IPS-20b (cell line): ENCODE measurements around the gene FAM217B.
"Not testable (repeated sequence)": the region's sequence is repeated elsewhere in the genome, so short reads cannot be mapped to it uniquely, and the experiment has no call there.

Experiments
- H3K27ac ChIP-seq: one replicate; pipeline ENCODE4 v1.5.1; 2013; ENCODE audit warnings: low read length
- H3K27me3 ChIP-seq: 2 replicates; pipeline ENCODE4 v1.6.1; 2013; ENCODE audit warnings: mild to moderate bottlenecking, low read length, inconsistent platforms; ENCODE audit not compliant: insufficient read depth
- H3K36me3 ChIP-seq: 2 replicates; pipeline ENCODE4 v1.6.1; 2013; ENCODE audit warnings: low read depth, mild to moderate bottlenecking, inconsistent platforms, low read length, moderate library complexity; ENCODE audit not compliant: insufficient read depth
- H3K4me1 ChIP-seq: 2 replicates; pipeline ENCODE4 v1.6.1; 2013; ENCODE audit warnings: mild to moderate bottlenecking, control low read depth, inconsistent platforms, low read length, moderate library complexity; ENCODE audit not compliant: insufficient read depth
- H3K4me3 ChIP-seq: 2 replicates; pipeline ENCODE4 v1.5.1; 2013; ENCODE audit warnings: mild to moderate bottlenecking, low read length, inconsistent platforms
- H3K9ac ChIP-seq: 2 replicates; pipeline ENCODE4 v1.6.1; 2013; ENCODE audit warnings: low read depth, mild to moderate bottlenecking, inconsistent platforms, low read length, moderate library complexity
- H3K9me3 ChIP-seq: 2 replicates; pipeline ENCODE4 v1.6.1; 2013; ENCODE audit warnings: mild to moderate bottlenecking, low read depth, low read length, inconsistent platforms; ENCODE audit not compliant: insufficient read depth

The FAM217B gene

DNA sequence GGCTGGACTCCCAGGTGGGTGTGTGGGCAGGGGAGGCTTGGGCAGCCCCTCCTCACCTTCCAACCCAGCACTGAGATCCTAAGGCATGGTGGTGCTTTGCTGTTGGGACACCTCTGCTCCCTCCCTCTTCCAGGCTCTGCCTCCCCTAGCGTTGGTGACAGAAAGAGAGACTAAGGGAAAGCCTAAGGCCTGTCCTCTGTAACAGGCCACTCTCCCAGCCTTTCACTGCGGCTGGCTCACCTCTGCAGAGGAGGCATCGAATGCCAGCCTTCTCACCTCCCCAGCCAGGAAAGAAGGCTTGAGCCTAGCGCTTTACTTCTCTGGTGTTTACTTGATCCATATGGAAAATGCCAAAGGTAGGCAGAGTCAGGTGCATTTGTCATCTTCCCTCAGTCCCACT, 14.5 kb downstream of the FAM217B start:
- no peaks in the 10 kb centered on the region for H3K4me1 ChIP-seq
- H3K9ac ChIP-seq = no peak overlapping the region
- no peak overlapping the region for H3K27ac ChIP-seq
- no peaks in the 10 kb centered on the region for H3K27me3 ChIP-seq
- no peak overlapping the region for H3K4me3 ChIP-seq
- no peaks in the 10 kb centered on the region for H3K36me3 ChIP-seq
- H3K9me3 ChIP-seq = no peaks in the 10 kb centered on the region

DNA sequence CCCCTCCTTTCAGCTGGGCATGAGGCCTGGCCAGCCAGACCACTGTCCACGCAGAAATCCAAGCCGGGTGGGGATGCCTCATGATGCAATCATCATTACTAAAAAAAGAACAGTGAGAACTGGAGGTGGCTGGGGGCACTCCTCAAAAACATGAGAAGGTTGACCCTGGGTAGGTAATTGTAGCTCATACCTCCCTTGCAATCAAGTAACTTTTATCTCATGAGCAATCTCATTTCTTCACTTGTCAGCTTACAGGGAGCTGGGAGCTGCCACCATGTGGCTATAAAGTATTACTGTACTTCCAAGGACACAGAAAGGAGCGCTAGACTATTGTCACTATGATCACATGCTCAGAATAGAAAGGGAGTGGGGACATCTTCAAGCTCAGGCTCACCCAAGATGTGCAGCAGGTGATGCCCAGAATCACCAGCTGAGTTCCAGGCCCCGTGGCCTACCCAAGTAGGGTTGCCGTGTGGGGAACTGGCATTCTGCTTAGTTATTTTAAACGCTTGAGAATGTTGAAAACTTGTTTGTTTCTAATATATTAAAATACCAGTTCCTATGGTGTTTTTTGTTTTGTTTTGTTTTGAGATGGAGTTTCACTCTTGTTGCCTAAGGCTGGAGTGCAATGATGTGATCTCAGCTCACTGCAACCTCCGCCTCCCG, 15.1 kb downstream of the FAM217B start:
- Histone ChIP-seq H3K27me3 (no peaks in the 10 kb centered on the region), H3K27ac (no peak overlapping the region), H3K4me3 (no peak overlapping the region)

DNA sequence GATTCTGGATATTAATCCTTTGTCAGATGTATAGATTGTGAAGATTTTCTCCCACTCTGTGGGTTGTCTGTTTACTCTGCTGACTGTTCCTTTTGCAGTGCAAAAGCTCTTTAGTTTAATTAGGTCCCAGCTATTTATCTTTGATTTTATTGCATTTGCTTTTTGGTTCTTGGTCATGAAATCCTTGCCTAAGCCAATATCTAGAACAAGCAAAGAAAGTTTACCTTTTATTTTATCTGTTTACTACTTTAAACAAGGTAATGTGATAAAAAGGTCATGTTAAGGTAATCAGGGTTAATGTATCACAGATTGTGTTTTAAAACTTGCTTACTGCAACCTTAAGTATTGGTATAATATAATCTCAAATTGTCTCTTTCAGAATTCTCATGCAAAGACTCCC, 17.4 kb downstream of the FAM217B start:
- H3K27ac ChIP-seq, H3K9ac ChIP-seq, H3K4me1 ChIP-seq, H3K9me3 ChIP-seq, H3K36me3 ChIP-seq, H3K4me3 ChIP-seq, H3K27me3 ChIP-seq: not testable (repeated sequence)

More for the DNA sequence above, 15.1 kb downstream of the FAM217B start:
- H3K36me3 ChIP-seq = no peaks in the 10 kb centered on the region
- no peaks in the 10 kb centered on the region for H3K4me1 ChIP-seq
- H3K9me3 ChIP-seq = no peaks in the 10 kb centered on the region
- H3K9ac ChIP-seq = no peak overlapping the region

DNA sequence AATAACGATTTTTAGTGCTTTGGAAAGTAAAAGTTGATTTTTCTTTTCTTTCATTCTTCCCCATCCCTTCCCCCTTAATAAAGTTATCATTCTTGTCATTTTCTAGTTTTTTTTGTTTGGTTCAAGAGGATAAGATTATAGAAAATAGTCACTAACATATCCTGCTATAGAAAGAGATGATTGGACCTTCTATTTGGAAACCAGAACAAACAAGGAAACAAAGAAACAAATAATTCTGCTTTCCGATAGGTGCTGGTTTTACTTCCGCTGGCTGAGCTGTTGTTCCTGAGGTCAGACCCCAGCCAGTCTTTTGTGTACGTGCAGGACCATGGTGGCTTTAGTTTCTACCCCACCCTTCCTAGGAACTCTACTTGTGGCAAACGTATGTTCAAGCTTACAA, 17.9 kb downstream of the FAM217B start, which contains the start of gene CDH26:
Gene CDH26 (plus strand): TSS at position 301 of the 400 bp plus-strand sequence. CDS start 304 bp downstream, outside the sequence.
- Histone ChIP-seq H3K27me3 (no peaks in the 10 kb centered on the region), H3K4me3 (no peak within 1 kb of the TSS), H3K27ac (no peak within 1 kb of the TSS), H3K9ac (no peak within 1 kb of the TSS), H3K4me1 (no peaks in the 10 kb centered on the region), H3K9me3 (no peaks in the 10 kb centered on the region), H3K36me3 (no peaks in the 10 kb centered on the region)

DNA sequence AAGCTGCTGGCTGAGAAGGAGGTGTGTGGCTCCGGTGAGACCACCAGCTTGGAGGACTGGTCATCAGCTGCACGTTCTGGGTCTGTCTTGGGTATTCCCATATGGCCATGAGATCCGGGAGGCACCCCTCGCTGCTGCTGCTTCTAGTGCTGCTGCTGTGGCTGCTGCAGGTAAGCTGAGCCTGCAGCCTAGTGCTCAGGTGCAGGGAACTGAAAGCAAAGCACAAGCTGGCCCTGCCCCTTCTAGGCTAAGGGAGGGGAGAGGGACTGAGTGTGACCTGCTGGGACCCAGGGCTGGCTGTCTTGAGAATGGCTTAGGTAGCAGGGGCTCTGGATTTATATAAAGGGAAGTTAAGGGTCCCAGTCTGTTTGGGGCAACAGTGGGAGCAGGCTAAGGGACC, 18.4 kb downstream of the FAM217B start:
- Histone ChIP-seq H3K4me3 (no peak overlapping the region), H3K9me3 (no peaks in the 10 kb centered on the region), H3K36me3 (no peaks in the 10 kb centered on the region), H3K27ac (no peak overlapping the region), H3K27me3 (no peaks in the 10 kb centered on the region), H3K9ac (no peak overlapping the region), H3K4me1 (no peaks in the 10 kb centered on the region)

DNA sequence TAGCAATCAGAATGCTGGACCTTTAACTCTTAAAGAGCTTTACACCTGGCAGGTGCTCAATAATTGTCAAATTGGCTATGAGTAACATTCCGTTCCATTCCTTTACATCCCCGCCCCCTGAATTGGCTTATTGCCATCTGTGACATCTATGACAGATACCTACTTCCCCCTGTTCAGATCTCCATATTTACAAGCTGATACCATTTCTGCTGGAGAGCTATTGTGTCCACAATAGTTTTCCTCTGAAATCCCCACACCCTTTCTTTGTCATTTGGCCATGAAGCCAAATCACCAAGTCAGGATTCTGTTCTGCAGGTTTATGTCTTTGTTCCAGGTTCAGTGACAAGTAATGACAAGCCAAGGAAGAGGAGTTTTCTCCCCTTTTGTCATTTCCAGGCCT, 21.2 kb downstream of the FAM217B start:
- no peaks in the 10 kb centered on the region for H3K4me1 ChIP-seq
- no peak overlapping the region for H3K4me3 ChIP-seq
- no peaks in the 10 kb centered on the region for H3K27me3 ChIP-seq
- no peaks in the 10 kb centered on the region for H3K9me3 ChIP-seq
- no peak overlapping the region for H3K9ac ChIP-seq
- no peak overlapping the region for H3K27ac ChIP-seq
- H3K36me3 ChIP-seq = no peaks in the 10 kb centered on the region

DNA sequence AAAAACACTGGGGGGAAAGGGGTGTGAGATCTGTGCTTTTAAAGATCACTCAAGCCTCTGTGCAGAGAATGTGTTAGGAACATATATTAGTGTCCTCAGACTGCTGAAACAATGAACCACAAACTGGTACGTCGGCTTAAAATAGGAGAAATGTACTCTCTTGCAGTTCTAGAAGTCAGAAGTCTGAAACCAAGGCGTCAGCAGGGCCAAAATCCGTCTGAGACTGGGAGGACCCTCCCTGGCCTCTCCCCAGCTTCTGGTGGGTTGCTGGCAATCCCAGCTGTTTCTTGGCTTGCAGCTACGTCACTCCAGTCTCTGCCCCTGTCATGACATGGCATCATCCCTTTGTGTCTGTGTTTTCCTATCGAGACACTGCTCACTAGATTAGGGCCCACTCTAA, 22.0 kb downstream of the FAM217B start:
- no peaks in the 10 kb centered on the region for H3K4me1 ChIP-seq
- H3K4me3 ChIP-seq = no peak overlapping the region
- H3K27ac ChIP-seq = no peak overlapping the region
- no peaks in the 10 kb centered on the region for H3K36me3 ChIP-seq
- H3K9me3 ChIP-seq = no peaks in the 10 kb centered on the region
- no peak overlapping the region for H3K9ac ChIP-seq
- H3K27me3 ChIP-seq = no peaks in the 10 kb centered on the region

DNA sequence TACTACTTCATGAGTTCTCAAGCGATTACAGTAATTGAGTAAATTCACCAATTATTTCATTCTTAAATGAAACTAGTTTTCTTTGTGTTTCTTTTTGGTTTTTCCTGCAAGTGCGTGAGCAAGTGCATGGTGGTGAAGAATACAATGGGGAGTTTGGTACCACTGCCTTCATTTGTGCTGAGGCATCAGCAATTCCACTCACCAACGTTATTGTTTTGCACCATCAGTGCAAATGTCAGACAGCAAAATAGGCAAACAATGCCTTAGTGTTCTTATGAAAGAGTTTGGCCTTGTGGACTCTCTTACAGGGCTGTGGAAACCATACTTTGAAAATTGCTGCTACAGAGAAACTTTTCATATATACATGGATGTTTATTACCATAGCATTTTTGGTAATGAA, 26.2 kb downstream of the FAM217B start:
- H3K4me3 ChIP-seq = no peak overlapping the region
- H3K4me1 ChIP-seq = no peaks in the 10 kb centered on the region
- no peak overlapping the region for H3K27ac ChIP-seq
- H3K27me3 ChIP-seq = no peaks in the 10 kb centered on the region
- no peaks in the 10 kb centered on the region for H3K36me3 ChIP-seq
- H3K9me3 ChIP-seq = no peaks in the 10 kb centered on the region
- no peak overlapping the region for H3K9ac ChIP-seq

DNA sequence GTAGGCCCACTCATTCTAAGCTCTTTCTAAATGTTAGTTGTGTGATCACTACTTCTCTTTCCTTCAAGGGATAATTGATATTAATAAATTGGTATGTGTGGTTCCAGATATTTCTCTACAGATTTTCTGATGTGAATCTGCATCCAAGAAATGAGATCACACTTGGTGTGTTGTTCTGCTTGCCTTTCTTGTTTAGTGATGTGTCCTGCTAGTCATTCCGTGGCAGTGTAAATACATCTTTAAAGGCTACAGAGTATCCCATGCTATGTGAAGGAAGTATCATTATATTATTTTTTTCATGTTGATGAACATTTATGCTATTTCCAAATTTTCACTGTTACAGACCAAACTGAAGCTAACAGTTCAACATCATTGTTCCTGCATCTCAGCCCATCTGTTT, 31.2 kb downstream of the FAM217B start:
- H3K4me1 ChIP-seq = no peaks in the 10 kb centered on the region
- H3K27me3 ChIP-seq = no peaks in the 10 kb centered on the region
- no peaks in the 10 kb centered on the region for H3K9me3 ChIP-seq
- H3K9ac ChIP-seq = no peak overlapping the region
- no peaks in the 10 kb centered on the region for H3K36me3 ChIP-seq
- no peak overlapping the region for H3K4me3 ChIP-seq
- H3K27ac ChIP-seq = no peak overlapping the region

DNA sequence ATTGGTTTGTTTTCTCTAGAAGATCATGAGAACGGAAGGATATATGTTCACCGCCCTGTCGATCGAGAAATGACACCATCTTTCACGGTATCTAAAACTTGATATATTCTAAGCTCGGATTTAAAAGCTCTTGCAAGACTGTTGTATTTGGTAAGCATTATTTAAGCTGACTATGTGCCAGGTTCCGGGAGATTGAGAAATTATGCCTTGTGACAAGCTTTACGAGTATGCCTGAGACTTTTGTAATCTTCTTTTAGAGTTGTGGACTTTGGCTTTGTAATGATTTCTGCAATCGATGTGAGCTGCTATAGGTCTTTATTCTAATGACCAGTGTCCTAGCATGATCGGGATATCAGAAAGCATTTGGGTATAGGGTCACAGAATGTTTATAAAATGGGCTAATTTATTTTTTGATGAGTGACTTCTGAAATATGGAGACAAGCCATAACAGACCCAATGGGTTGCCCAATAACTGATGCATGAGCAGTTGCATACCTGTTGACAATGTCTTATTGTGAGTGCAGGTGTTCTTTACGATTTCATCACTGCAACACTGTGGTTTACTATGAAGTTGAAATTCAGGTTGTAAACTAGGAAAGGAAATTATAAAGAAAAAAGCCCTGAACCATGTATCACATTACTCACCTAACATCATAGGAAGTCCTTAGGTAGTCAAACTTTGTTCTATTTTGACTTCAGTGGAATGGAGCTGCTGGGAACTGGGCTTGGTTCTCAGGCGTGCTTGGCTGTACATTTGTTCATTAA, 32.0 kb downstream of the FAM217B start:
- H3K36me3 ChIP-seq = no peaks in the 10 kb centered on the region
- no peaks in the 10 kb centered on the region for H3K27me3 ChIP-seq
- H3K4me1 ChIP-seq = no peaks in the 10 kb centered on the region
- no peaks in the 10 kb centered on the region for H3K9me3 ChIP-seq
- H3K4me3 ChIP-seq = no peak overlapping the region
- H3K9ac ChIP-seq = no peak overlapping the region
- no peak overlapping the region for H3K27ac ChIP-seq

DNA sequence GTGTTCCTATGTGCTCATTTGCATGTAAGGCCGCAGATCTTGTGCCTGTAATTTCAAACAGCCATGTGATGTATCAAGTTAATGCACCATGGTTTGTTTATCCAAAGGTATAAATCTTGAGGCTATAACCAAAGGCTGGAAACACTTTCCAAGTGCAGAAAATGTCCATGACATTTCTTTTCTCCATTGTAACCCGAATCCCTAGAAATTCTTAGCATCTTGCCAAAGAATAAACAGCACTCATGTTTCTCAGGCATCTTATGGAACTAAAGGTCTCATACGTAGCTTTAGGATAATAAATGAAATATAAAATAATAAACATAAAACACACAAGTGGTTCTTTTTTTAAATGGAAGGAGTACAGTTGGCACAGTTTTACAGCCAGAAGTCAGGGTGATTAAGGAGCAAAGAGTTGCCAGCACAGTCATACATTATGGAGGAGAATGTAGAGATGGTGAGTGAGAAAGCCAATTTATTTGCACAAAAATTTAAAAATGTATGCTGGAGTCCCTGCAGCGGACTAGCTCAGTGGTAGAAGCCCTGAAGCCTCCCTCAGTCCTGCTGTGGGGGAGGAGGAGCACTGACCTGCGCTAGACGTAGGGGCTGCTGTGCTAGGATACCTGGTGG, 36.1 kb downstream of the FAM217B start:
- H3K36me3 ChIP-seq = no peaks in the 10 kb centered on the region
- H3K4me1 ChIP-seq = no peaks in the 10 kb centered on the region
- H3K27ac ChIP-seq = no peak overlapping the region
- H3K4me3 ChIP-seq = no peak overlapping the region
- no peaks in the 10 kb centered on the region for H3K27me3 ChIP-seq
- H3K9me3 ChIP-seq = no peaks in the 10 kb centered on the region
- H3K9ac ChIP-seq = no peak overlapping the region

DNA sequence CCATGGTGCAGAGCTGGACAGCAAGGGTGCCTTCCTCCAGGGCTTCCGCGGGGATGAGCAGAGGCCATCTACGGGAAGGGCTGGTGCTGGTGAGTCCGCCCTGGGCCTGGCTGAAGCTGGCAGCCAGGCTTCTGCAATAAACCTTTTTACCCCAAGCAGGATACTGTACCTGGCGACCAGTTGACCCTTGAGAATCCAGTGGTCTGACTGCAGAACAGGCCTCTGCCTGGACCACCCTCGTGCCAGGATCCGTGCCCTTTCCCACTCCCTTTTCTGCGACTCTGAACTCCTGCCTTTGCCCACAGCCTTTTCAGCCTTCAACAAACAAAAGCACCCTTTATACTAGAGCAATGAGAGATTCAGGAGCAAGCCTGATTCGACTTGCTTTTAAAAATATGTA, 36.9 kb downstream of the FAM217B start:
- no peaks in the 10 kb centered on the region for H3K27me3 ChIP-seq
- H3K9me3 ChIP-seq = no peaks in the 10 kb centered on the region
- no peak overlapping the region for H3K9ac ChIP-seq
- H3K4me1 ChIP-seq = no peaks in the 10 kb centered on the region
- no peak overlapping the region for H3K27ac ChIP-seq
- no peaks in the 10 kb centered on the region for H3K36me3 ChIP-seq
- no peak overlapping the region for H3K4me3 ChIP-seq
